ENCODE measurements around the gene MIER2. TPM values are rescaled to one million over a fixed set of nuclear protein-coding genes. Genes with fewer than 3 reads are reported as not detected.

MIER2 gene
- total and polyA plus RNA-seq, 8 donors: 5.8 to 29.6 (median 13.2) TPM

GRCh38 chr19:282501-282900 is 62.1 kb downstream of the MIER2 start:
- H3K36me3 ChIP-seq: peaks cover 6 to 69% (median 45%) of the 10 kb centered on the region in 4 donors
- peaks cover 0 to 45% (median 0%) of the 10 kb centered on the region in 3 donors for H3K27me3 ChIP-seq
- intact Hi-C loops (cut with DNase I; ENCODE audit: low total_unique reads): no loop called here
- TF ChIP-seq POLR2AphosphoS5 (IDR thresholded peaks at IDR 0.05): no peak
- no peak for TF ChIP-seq CTCF (IDR thresholded peaks at IDR 0.05)
- TF ChIP-seq EP300 (IDR thresholded peaks at IDR 0.05): no peak
- TF ChIP-seq POLR2A (IDR thresholded peaks at IDR 0.05): no peak
- H3K4me3 ChIP-seq: no peak overlapping the region
- peaks cover 0 to 13% (median 0%) of the 10 kb centered on the region in 4 donors for H3K4me1 ChIP-seq
- H3K9me3 ChIP-seq: no peaks in the 10 kb centered on the region
- 70 to 78% (median 74%) methylated on average over 13 of the region's 13 CpGs for WGBS, 5 donors
- H3K27ac ChIP-seq: no peak overlapping the region
- no peak for DNase-seq

- Histone ChIP-seq H3K27ac (no peak overlapping the region), H3K4me3 (no peak overlapping the region), H3K36me3 (peaks cover 6 to 64% (median 40%) of the 10 kb centered on the region in 4 donors), H3K27me3 (peaks cover 0 to 50% (median 0%) of the 10 kb centered on the region in 3 donors), H3K4me1 (peaks cover 0 to 11% (median 0%) of the 10 kb centered on the region in 4 donors), H3K9me3 (no peaks in the 10 kb centered on the region)
- 33 to 64% (median 62%) methylated on average over 5 to 10 of the region's 10 CpGs for WGBS, 5 donors
- TF ChIP-seq CTCF (IDR thresholded peaks at IDR 0.05): no peak
- TF ChIP-seq POLR2A (IDR thresholded peaks at IDR 0.05): no peak
- TF ChIP-seq POLR2AphosphoS5 (IDR thresholded peaks at IDR 0.05): no peak
- no peak for TF ChIP-seq EP300 (IDR thresholded peaks at IDR 0.05)
- no peak for DNase-seq
- intact Hi-C loops (cut with DNase I; ENCODE audit: low total_unique reads): no loop called here
Observed at GRCh38 chr19:281992-282391, 62.6 kb downstream of the MIER2 start.

- H3K27me3 ChIP-seq: peaks cover 0 to 57% (median 0%) of the 10 kb centered on the region in 3 donors
- no peak overlapping the region for H3K27ac ChIP-seq
- peaks cover 6 to 57% (median 40%) of the 10 kb centered on the region in 4 donors for H3K36me3 ChIP-seq
- TF ChIP-seq POLR2AphosphoS5 (IDR thresholded peaks at IDR 0.05): no peak
- TF ChIP-seq EP300 (IDR thresholded peaks at IDR 0.05): no peak
- no peaks in the 10 kb centered on the region for H3K9me3 ChIP-seq
- H3K4me3 ChIP-seq: no peak overlapping the region
- H3K4me1 ChIP-seq: peaks cover 0 to 11% (median 0%) of the 10 kb centered on the region in 4 donors
- DNase-seq: no peak
- intact Hi-C loops (cut with DNase I; ENCODE audit: low total_unique reads): no loop called here
- 78 to 89% (median 86%) methylated on average over 10 to 16 of the region's 16 CpGs for WGBS, 5 donors
Observed at GRCh38 chr19:281156-281853, 63.3 kb downstream of the MIER2 start.

GRCh38 chr19:280541-281009 is 64.0 kb downstream of the MIER2 start:
- no peak for DNase-seq
- no peak for TF ChIP-seq POLR2A (IDR thresholded peaks at IDR 0.05)
- no peak for TF ChIP-seq POLR2AphosphoS5 (IDR thresholded peaks at IDR 0.05)
- no peak for TF ChIP-seq CTCF (IDR thresholded peaks at IDR 0.05)
- no peak for TF ChIP-seq EP300 (IDR thresholded peaks at IDR 0.05)
- 56 to 75% (median 70%) methylated on average over 9 to 12 of the region's 12 CpGs for WGBS, 5 donors
- peaks cover 0 to 58% (median 0%) of the 10 kb centered on the region in 3 donors for H3K27me3 ChIP-seq
- H3K36me3 ChIP-seq: peaks cover 6 to 53% (median 40%) of the 10 kb centered on the region in 4 donors
- intact Hi-C loops (cut with DNase I; ENCODE audit: low total_unique reads): no loop called here
- H3K4me1 ChIP-seq: peaks cover 0 to 11% (median 0%) of the 10 kb centered on the region in 4 donors
- H3K4me3 ChIP-seq: no peak overlapping the region
- H3K27ac ChIP-seq: no peak overlapping the region
- H3K9me3 ChIP-seq: no peaks in the 10 kb centered on the region

- no peaks in the 10 kb centered on the region for H3K9me3 ChIP-seq
- intact Hi-C loops (cut with DNase I; ENCODE audit: low total_unique reads): no loop called here
- H3K27me3 ChIP-seq: peaks cover 0 to 58% (median 0%) of the 10 kb centered on the region in 3 donors
- no peak overlapping the region for H3K27ac ChIP-seq
- TF ChIP-seq POLR2AphosphoS5 (IDR thresholded peaks at IDR 0.05) (no peak), POLR2A (IDR thresholded peaks at IDR 0.05) (no peak)
- no peak for DNase-seq
- 81 to 92% (median 88%) methylated on average over 10 of the region's 10 CpGs for WGBS, 5 donors
- peaks cover 0 to 11% (median 0%) of the 10 kb centered on the region in 4 donors for H3K4me1 ChIP-seq
- H3K4me3 ChIP-seq: no peak overlapping the region
- peaks cover 6 to 53% (median 40%) of the 10 kb centered on the region in 4 donors for H3K36me3 ChIP-seq
Observed at GRCh38 chr19:279656-280055, 64.9 kb downstream of the MIER2 start.

All from stomach (tissue), 9 donors.